GM12892 (cell line): ENCODE measurements around the gene ABCA3.

Source experiments
- POLR2A ChIP-seq: IDR thresholded peaks from 2 replicates; pipeline ENCODE4 v1.6.1; 2011; ENCODE audit warnings: low read depth, low read length, control low read depth
- POLR2AphosphoS5 ChIP-seq: IDR thresholded peaks from 2 replicates; pipeline ENCODE4 v1.6.1; 2011; ENCODE audit warnings: low read depth, low read length, control low read depth

- TF ChIP-seq POLR2A (no peak), POLR2AphosphoS5 (no peak)
These were observed 21.7 kb upstream of the ABCA3 start for GRCh38 chr16:2362218-2362617.
